Parathyroid adenoma (tissue), 2 donors: ENCODE measurements around the gene CFLAR.

Experiments used
- H2AFZ ChIP-seq: fragments of 300-600 bp; sonication (generic); one replicate; pipeline ENCODE4 v1.7.0; 2017; ENCODE audit warnings: antibody characterized with exemption, mild to moderate bottlenecking
- H3K27ac ChIP-seq: fragments of 300-600 bp; sonication (generic); one replicate; pipeline ENCODE4 v1.7.0; 2017
- H3K27me3 ChIP-seq: fragments of 300-600 bp; sonication (generic); one replicate; pipeline ENCODE4 v1.7.0; 2017; ENCODE audit warnings: low read length; ENCODE audit not compliant: control insufficient read depth, insufficient read depth
- H3K36me3 ChIP-seq: fragments of 300-600 bp; sonication (generic); one replicate; pipeline ENCODE4 v1.7.0; 2017; ENCODE audit warnings: low read length; ENCODE audit not compliant: control insufficient read depth, insufficient read depth
- H3K4me1 ChIP-seq: fragments of 300-600 bp; sonication (generic); one replicate; pipeline ENCODE4 v1.7.0; 2017; ENCODE audit warnings: control low read depth
- H3K4me2 ChIP-seq: fragments of 300-600 bp; sonication (generic); one replicate; pipeline ENCODE4 v1.7.0; 2017; ENCODE audit warnings: low read length
- H3K4me3 ChIP-seq: fragments of 300-600 bp; sonication (generic); one replicate; pipeline ENCODE4 v1.7.0; 2017; ENCODE audit warnings: low read depth, low read length
- H3K79me2 ChIP-seq: fragments of 300-600 bp; sonication (generic); one replicate; pipeline ENCODE4 v1.7.0; 2017; ENCODE audit warnings: control low read depth
- H3K9ac ChIP-seq: fragments of 300-600 bp; sonication (generic); one replicate; pipeline ENCODE4 v1.7.0; 2017; ENCODE audit warnings: mild to moderate bottlenecking
- H3K9me3 ChIP-seq: fragments of 300-600 bp; sonication (generic); one replicate; pipeline ENCODE4 v1.7.0; 2017; ENCODE audit warnings: low read length; ENCODE audit not compliant: control insufficient read depth
- TF ChIP-seq, protein P1 (sequence below): fragments of 300-600 bp; sonication (generic); IDR thresholded peaks from one replicate; pipeline ENCODE4 v1.7.0; 2017; ENCODE audit warnings: antibody characterized with exemption, mild to moderate bottlenecking
- donor health status: primary hyperparathyroidism.

The CFLAR gene

DNA sequence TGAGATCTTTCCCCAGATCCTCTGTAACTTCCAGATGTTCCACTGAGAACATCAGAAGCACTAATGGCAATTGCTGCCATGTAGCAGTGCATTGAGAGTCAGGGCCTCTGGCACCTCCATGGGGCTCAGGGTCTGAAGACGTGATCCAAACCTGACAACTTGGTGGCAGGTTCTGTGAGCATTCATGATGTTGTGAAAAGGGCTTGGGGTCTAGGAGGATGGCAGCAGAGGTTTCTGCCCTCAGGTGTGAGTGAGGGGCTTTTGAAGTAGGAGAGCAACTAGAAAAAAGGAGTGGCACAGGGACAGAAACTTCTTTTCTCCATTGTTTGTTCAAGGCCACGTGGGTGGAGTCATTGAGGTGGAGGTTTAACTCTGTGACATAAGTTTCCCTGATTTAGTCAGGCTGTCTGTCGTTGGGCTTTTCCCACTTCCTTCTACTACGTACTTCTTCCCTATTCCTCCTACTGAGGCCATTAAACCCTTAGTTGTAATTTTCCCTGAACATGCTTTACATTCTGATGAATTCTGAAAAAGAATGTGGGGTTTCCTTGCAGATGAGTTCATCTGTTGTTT, 13.1 kb downstream of the CFLAR start:
- no peaks in the 10 kb centered on the region for H3K27me3 ChIP-seq
- TF ChIP-seq, protein P1, sequence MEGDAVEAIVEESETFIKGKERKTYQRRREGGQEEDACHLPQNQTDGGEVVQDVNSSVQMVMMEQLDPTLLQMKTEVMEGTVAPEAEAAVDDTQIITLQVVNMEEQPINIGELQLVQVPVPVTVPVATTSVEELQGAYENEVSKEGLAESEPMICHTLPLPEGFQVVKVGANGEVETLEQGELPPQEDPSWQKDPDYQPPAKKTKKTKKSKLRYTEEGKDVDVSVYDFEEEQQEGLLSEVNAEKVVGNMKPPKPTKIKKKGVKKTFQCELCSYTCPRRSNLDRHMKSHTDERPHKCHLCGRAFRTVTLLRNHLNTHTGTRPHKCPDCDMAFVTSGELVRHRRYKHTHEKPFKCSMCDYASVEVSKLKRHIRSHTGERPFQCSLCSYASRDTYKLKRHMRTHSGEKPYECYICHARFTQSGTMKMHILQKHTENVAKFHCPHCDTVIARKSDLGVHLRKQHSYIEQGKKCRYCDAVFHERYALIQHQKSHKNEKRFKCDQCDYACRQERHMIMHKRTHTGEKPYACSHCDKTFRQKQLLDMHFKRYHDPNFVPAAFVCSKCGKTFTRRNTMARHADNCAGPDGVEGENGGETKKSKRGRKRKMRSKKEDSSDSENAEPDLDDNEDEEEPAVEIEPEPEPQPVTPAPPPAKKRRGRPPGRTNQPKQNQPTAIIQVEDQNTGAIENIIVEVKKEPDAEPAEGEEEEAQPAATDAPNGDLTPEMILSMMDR = no peak
- H3K4me1 ChIP-seq = peaks cover 23% of the 10 kb centered on the region
- H3K4me3 ChIP-seq = no peak overlapping the region
- H3K4me2 ChIP-seq = no peak overlapping the region
- peaks cover 22% of the 10 kb centered on the region for H3K79me2 ChIP-seq
- no peaks in the 10 kb centered on the region for H3K9me3 ChIP-seq
- no peaks in the 10 kb centered on the region for H3K36me3 ChIP-seq
- no peak overlapping the region for H2AFZ ChIP-seq
- H3K9ac ChIP-seq = no peak overlapping the region
- H3K27ac ChIP-seq = peak overlapping the region; percentile 26

DNA sequence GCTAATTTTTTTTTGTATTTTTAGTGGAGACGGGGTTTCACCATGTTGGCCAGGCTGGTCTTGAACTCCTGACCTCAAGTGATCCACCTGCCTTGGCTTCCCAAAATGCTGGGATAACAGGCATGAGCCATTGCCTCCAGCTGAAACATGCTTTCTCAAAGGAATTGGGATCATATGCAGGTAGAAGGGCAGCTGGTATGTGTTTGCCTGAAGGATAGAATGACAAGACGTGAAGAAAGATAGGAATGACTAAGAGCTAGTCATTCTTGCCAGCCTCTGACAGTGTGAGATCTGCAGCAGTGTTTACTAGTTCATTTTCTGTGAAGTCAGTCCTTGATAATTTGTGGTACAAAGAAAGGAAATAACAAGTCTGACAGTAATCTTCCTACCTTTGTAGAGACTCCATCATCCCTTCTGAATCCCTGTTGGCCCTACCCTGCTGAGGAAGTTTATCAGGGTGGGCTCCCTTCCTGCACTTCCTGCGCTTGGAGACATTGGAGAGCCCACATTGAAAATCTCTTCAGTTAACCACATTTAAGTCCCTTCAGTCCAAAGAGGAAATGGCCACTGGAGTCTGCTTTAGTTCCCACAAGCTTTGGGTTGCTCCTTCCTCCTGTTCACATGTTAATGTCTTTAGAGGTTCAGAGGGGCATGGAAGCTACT, 14.7 kb downstream of the CFLAR start:
- no peaks in the 10 kb centered on the region for H3K9me3 ChIP-seq
- no peak overlapping the region for H2AFZ ChIP-seq
- peak overlapping the region; percentile 40 for H3K27ac ChIP-seq
- peaks cover 22% of the 10 kb centered on the region for H3K79me2 ChIP-seq
- H3K9ac ChIP-seq = no peak overlapping the region
- TF ChIP-seq, protein P1 = no peak
- no peaks in the 10 kb centered on the region for H3K27me3 ChIP-seq
- H3K36me3 ChIP-seq = no peaks in the 10 kb centered on the region
- H3K4me3 ChIP-seq = no peak overlapping the region
- H3K4me1 ChIP-seq = peaks cover 11% of the 10 kb centered on the region
- H3K4me2 ChIP-seq = no peak overlapping the region

- Histone ChIP-seq H3K4me2 (no peak overlapping the region), H2AFZ (no peak overlapping the region), H3K4me1 (peaks cover 2% of the 10 kb centered on the region), H3K4me3 (no peak overlapping the region), H3K9me3 (no peaks in the 10 kb centered on the region), H3K27me3 (no peaks in the 10 kb centered on the region), H3K27ac (no peak overlapping the region), H3K36me3 (no peaks in the 10 kb centered on the region), H3K9ac (no peak overlapping the region), H3K79me2 (peaks cover 21% of the 10 kb centered on the region)
- TF ChIP-seq, protein P1 = no peak
Measured at GRCh38 chr2:201132518-201132917, 16.6 kb downstream of the CFLAR start.

GRCh38 chr2:201135386-201135785, 19.4 kb downstream of the CFLAR start:
- Histone ChIP-seq H3K27me3 (no peaks in the 10 kb centered on the region), H3K27ac (no peak overlapping the region), H3K9me3 (no peaks in the 10 kb centered on the region), H3K36me3 (no peaks in the 10 kb centered on the region), H3K9ac (no peak overlapping the region), H3K4me1 (no peaks in the 10 kb centered on the region), H3K4me3 (no peak overlapping the region), H3K4me2 (no peak overlapping the region), H3K79me2 (peaks cover 9% of the 10 kb centered on the region), H2AFZ (no peak overlapping the region)
- TF ChIP-seq, protein P1 = no peak

GRCh38 chr2:201136889-201137321, 20.9 kb downstream of the CFLAR start:
- H3K4me1 ChIP-seq = no peaks in the 10 kb centered on the region

More at GRCh38 chr2:201136889-201137321, 20.9 kb downstream of the CFLAR start:
- Histone ChIP-seq H3K27ac (no peak overlapping the region), H3K36me3 (no peaks in the 10 kb centered on the region), H3K9me3 (no peaks in the 10 kb centered on the region), H2AFZ (no peak overlapping the region), H3K9ac (no peak overlapping the region), H3K79me2 (peaks cover 5% of the 10 kb centered on the region), H3K27me3 (no peaks in the 10 kb centered on the region), H3K4me3 (no peak overlapping the region), H3K4me2 (no peak overlapping the region)
- TF ChIP-seq, protein P1 = no peak
